ENCODE measurements around the gene ZCCHC3. TPM values are rescaled to one million over a fixed set of nuclear protein-coding genes. Genes with fewer than 3 reads are reported as not detected.

Gene ZCCHC3
- total RNA-seq, 4 donors from 2014 or later: 6.5 to 13.4 (median 10.5) TPM

DNA sequence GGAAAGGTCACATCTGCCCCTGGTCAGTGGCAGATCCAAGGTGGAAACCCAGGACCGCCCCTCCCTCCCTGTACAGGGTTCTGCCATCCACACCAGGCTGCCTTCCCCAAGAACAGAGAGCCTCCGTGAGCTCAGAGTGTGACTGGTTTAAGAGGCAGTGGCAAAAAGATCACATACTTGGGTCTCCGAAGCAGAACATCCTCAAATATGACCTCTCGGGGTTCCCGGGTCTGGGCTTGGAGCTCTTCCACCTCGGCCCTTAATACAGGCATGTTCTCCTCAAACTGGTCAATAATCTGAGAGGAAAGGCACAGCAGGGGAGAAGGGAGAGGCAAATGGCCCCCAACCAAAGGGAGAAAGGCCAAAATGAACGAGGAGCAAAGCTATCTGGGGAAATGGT is 21.6 kb upstream of the ZCCHC3 start:
- TF ChIP-seq CTCF (IDR thresholded peaks at IDR 0.05; ENCODE audit: low read depth): no peak

- TF ChIP-seq CTCF (IDR thresholded peaks at IDR 0.05; ENCODE audit: low read depth): no peak
Measured at GRCh38 chr20:276620-277495, 20.5 kb upstream of the ZCCHC3 start.

DNA sequence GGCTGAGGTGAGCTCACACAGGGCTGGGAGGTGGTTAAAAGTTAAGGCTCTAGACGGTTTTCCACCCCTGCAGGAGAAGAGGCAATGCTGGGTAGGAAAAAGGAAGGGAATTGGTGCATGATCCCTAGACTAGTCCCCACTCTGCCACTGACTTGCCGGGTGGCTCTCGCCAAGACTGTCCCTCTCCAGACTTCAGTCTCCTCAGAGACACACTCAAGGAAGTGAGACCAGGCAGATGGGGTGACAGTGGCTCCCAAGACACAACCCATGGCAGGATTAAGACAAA is 19.9 kb upstream of the ZCCHC3 start:
- TF ChIP-seq CTCF (IDR thresholded peaks at IDR 0.05; ENCODE audit: low read depth): no peak

- TF ChIP-seq CTCF (IDR thresholded peaks at IDR 0.05; ENCODE audit: low read depth): no peak
Measured at GRCh38 chr20:278181-278580, 19.2 kb upstream of the ZCCHC3 start.

- no peak for TF ChIP-seq CTCF (IDR thresholded peaks at IDR 0.05; ENCODE audit: low read depth)
Measured at GRCh38 chr20:278607-279571, 18.5 kb upstream of the ZCCHC3 start.

DNA sequence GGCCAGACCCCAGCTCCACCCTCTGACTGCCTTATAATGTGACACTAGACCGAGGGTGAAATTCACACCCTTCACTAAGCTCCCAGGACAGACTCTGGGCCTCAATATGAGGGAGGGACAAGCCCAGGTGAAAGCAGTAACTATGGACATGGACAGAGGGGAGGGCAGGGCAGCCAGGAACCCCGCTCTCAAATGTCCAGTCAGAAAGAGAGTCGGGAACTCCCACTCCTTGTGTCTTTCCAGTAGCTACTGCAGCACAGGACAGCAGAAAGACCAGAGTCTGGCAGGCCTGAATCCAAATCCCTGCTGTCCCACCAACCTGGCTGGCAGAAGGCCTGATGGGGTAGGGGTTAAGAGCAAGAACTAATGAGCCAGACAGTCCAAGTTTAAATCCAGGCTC is 13.2 kb upstream of the ZCCHC3 start:
- no peak for TF ChIP-seq CTCF (IDR thresholded peaks at IDR 0.05; ENCODE audit: low read depth)

DNA sequence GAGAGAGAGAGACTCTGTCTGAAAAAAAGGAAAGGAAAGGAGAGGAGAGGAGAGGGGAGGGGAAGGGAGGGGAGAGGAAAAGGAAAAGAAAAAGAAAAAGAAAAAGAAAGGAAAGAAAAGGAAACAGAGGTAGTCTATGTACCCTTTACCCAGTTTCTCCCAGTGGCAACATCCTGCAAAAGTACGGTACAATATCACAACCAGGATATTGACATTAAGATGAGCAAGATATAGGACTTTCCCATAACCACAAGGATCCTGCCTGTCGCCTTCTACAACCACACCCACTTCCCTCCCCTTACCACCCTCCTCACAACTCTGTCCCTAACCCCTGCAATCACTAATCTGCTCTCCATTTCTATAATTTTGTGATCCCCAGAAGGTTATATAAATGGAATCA is 10.9 kb upstream of the ZCCHC3 start:
- no peak for TF ChIP-seq CTCF (IDR thresholded peaks at IDR 0.05; ENCODE audit: low read depth)

All from subcutaneous adipose tissue (tissue), 4 donors.